GM12873 (cell line): ENCODE data around the gene SPEG.

Experiments used
- TF ChIP-seq, protein P1 (sequence below): IDR thresholded peaks from 2 replicates; pipeline ENCODE4 v1.5.1; 2012; ENCODE audit warnings: low read depth, mild to moderate bottlenecking, moderate library complexity, low read length, control low read depth; ENCODE audit not compliant: insufficient read depth; ENCODE audit errors: missing control alignments

Gene SPEG

GRCh38 chr2:219531639-219532377, 97.2 kb downstream of the SPEG start:
- TF ChIP-seq, protein P1, sequence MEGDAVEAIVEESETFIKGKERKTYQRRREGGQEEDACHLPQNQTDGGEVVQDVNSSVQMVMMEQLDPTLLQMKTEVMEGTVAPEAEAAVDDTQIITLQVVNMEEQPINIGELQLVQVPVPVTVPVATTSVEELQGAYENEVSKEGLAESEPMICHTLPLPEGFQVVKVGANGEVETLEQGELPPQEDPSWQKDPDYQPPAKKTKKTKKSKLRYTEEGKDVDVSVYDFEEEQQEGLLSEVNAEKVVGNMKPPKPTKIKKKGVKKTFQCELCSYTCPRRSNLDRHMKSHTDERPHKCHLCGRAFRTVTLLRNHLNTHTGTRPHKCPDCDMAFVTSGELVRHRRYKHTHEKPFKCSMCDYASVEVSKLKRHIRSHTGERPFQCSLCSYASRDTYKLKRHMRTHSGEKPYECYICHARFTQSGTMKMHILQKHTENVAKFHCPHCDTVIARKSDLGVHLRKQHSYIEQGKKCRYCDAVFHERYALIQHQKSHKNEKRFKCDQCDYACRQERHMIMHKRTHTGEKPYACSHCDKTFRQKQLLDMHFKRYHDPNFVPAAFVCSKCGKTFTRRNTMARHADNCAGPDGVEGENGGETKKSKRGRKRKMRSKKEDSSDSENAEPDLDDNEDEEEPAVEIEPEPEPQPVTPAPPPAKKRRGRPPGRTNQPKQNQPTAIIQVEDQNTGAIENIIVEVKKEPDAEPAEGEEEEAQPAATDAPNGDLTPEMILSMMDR: no peak

- TF ChIP-seq, protein P1: no peak
These were observed 97.7 kb downstream of the SPEG start for GRCh38 chr2:219532378-219532649.

DNA sequence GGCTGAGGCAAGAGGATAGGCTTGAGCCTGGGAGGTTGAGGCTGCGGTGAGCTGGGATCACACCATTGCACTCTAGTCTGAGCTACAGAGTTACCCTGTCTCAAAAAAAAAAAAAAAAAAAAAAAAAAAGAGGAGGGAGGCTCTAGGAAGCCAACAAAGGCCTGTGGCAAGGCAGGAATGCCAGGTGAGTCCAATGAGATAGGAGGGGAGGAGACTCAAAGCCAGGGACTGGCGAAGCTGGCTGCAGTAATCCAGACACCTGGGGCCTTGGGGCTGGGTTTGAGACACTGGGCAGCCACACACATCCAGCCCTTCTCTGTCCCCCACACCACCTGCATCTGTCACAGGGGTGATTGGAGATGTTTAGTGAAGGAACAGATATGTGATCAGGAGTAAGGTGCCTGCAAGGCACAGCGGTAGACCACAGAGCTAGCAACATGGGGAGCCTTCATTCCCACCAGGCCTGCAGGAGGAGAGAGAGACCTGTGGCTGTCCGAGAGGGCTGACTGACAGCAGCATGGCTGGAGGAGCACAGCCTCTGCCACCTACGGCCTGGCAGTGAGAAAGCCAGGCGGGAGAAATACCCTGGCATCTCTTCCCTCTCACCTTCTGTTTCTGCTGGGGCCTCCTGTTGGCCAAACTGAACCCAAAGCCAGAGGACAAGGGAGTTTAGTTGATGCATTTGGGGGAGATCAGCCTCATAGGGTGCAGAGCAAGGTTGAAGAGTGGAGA, 99.5 kb downstream of the SPEG start:
- TF ChIP-seq, protein P1: no peak

DNA sequence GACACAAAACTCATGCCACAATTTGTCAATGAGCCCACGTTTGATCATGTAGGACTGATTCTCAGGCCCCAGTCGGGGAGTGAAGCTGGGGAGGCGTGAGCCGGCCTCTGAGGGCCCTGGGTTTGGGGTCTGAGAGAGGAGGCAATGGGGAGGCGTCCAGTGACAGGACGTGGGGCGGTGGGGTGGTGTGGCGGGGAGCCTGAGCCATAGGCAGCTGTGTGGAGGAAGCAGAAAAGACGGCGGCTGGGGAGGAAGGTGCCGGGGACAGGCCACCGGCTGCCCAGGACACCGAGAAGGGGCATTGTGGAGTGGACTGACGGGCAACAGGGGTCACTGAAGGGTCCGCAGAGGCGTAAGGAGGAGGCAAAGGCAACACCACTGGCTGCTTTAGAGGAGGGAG, 101.8 kb downstream of the SPEG start:
- TF ChIP-seq, protein P1: no peak

DNA sequence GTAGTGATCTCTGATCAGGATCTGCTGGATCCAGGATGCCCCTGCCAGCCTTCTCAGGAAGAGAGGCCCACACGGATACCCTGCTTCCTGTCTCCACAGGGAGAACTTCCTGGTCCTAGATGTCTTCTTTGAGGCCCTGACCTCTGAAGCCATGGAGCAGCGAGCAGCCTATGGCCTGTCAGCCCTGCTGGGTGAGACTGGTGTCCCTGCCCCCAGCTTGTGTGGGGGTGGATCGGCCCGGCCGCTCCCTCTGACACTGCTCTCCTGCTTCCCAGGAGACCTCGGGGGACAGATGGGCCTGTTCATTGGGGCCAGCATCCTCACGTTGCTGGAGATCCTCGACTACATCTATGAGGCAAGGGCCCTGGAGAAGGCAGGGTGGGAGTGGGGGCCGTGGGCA, 102.3 kb downstream of the SPEG start:
- TF ChIP-seq, protein P1: no peak

GRCh38 chr2:219537657-219538488, 103.2 kb downstream of the SPEG start:
- TF ChIP-seq, protein P1: no peak

DNA sequence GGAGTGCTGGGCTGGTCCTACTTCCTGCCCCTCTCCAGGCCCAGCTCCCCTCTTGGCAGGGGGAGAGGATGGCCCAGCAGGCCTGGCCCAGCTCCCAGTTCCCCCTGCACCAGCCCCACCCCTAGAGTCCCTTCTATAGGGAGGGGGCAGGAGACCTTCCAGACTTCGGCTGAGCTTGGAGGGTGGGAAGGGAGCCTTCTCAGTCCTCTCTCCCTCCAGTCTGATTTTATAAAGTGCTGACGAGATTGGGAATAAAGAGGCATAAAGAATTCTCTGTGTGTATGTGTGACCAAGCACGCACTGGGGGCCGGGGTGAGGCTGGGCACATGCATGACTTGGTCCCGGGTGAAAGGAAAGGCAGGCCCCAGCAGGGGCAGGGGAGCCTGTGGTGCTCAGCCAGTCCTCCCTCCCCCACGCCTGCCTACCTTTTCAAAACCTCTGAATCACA, 103.9 kb downstream of the SPEG start:
- TF ChIP-seq, protein P1: no peak
